GM18508 (cell line): ENCODE measurements around the gene IL17RA.
"Not testable (repeated sequence)": the region's sequence is repeated elsewhere in the genome, so short reads cannot be mapped to it uniquely, and the experiment has no call there.

ENCODE experiments used
- ATAC-seq: cut with Tn5 transposase; IDR thresholded peaks from one replicate; pipeline ENCODE4 v1.9.1; 2021; ENCODE audit warnings: moderate number of reproducible peaks; ENCODE audit not compliant: insufficient read depth, unreplicated experiment

The IL17RA gene

DNA sequence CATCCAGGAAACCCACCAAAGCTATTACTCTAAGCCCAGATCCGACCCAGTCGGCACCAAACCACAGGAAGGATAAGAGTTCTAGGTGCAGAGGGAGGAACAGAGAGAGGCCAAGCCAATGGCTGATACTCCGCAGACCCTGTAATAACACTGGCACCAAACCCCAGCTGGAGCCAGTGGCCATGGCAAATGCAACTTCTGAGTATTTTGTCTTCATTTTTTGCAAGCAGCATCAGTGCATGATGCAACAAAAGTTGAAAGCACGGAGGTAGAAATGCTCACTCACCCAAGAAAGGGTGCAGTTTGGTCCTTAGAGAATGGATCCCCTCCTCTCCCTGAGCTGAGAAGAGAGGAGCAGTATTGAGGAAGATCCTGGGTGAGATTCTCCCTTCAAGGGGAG is 33.5 kb downstream of the IL17RA start:
- ATAC-seq, result no peak

DNA sequence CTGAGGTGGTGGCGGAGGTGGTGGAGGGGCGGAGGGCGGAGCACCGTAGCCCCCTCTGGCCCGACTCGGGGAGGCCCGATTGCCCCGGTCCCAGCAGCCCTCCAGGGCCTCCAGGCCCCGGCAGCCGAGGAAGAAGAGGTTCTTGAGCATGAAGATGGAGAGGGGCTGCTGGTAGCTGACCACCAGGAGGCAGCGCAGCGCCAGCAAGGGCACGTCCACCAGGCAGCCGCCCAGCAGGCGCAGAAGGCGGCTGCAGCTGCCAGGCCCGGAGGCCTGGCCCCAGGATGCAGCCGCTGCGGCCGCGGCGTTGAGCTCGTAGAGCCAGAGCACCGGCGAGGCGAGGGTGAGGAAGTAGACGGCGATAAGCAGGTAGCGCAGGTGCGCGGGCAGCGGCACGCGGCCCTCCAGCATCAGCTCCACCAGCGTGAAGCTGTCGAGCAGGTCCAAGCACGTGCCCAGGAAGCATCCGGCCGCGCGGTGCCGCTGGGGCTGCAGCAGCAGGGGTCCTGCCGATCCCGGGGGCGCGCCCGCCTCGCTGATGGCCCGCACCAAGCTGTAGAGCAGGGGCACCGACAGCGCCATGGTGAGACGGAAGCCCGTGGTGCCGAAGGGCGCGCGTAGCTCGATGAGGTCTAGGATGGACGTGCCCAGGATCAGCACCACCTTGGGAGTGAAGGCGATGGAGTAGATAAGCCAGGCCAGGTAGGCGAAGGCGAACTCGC is 34.8 kb downstream of the IL17RA start:
- ATAC-seq, result no peak

DNA sequence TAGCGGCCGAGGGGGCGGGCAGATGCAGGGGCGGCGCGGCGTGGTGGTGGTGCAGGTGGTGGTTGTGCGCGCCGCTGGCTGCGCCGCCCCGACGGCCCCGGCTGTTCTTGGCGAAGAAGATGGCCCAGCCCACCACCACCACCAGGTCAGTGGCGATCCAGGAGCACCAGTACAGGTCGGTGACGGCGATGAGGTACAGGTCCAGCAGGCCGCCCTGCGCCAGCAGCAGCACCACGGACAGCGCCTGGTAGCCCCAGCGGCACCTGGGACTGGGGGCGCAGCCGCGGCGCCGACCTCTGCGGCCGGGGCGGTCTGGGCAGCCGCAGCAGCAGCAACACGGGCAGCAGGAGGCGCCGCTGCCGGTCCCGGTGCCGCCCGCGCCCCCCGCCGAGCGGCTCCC is 35.5 kb downstream of the IL17RA start:
- ATAC-seq, result no peak

DNA sequence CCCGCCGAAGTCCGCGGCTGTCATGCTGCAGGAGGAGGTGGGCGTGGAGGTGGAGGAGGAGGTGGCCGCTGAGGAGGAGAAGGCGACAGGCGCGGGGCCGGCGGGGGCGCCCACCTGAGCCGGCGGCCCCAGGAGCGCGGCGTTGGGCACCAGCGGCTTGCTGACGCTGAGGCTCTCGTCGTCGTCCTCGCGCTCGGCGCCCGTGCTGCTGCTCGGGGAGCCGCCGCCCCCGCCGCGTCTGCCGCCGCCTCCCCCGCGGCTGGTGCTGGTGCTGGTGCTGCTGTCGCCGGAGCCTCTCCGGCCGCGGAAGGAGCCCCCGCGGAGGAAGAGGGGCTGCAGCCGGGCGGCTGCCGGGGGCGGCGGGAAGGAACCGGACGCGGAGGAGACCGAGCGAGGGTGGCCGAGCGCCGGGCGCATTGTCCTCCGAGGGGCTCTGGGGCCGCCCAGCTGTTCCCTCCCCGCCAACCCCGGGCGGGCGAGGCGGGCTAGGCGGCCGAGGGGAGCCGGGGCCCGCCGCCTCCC is 36.0 kb downstream of the IL17RA start:
- no peak for ATAC-seq

DNA sequence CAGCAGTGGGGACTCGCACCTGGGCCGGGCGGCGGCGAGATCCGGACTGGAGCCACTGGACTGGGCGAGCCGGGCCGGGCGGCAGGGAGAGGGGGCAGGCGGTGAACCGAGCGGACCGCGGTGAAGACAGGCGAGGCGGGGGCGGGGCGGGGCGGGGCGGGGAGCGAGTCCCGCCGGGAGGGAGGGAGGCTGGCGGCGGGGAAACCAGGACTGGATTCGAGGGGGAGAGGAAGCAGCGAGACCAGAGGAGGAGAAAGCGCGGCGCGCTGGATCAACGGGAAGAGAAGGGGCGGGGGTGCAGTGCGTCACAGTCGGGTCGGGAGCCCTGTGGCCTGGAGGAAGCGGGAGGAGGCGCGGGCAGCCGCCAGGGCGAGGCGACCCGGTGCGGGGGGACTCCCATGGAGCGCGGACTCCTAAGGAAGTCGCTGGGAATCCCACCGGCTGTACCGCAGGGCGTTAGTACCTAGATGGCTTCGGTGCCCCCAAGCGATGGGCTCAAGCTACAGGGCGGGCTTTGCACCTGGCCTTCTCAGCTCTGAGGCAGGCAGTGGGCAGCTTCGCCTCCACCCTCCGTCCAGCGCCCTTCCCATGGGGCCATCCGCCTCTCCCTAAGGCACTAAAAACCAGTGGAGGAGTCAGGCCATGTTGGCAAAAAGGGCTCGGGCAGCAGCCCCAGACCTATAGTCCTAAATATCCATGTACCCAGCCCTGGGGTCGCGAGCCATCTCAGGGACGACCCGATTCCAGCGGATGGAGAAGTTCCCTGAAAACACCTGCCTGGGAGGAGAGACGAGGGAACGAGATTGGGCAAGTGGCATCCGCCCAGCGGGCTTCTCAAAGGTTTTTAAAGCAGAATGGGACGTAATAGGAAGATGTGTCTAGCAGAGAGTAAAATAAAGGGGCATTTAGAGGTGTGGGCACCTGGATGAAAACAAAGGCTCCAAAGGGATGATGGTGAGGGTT is 36.7 kb downstream of the IL17RA start, which contains the start of gene TMEM121B:
Gene TMEM121B, minus strand, starts transcription at position 128 of the 963 bp plus-strand sequence. CDS start 233 bp downstream, outside the sequence.
- no peak for ATAC-seq

DNA sequence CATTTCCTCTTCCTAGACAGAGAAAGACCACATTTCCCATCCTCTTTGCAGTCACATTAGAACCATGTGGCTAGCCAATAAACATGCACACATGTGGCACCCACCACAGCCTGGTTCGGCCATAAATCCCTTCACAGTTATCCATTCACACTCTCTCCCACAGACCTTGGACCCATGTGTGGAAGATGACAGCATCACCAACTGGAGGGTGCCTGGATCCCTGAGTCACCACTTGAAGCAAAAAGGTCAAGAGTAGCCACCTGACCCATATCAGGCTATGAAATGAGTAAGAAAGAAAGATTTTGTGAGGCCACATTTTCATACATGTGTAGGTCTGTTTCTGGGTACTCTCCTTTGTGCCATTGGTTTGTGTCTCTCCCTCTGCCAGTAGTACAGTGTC is 45.4 kb downstream of the IL17RA start:
- ATAC-seq, result no peak

GRCh38 chr22:17131686-17132085 is 46.9 kb downstream of the IL17RA start:
- ATAC-seq, result no peak

GRCh38 chr22:17132112-17132511 is 47.3 kb downstream of the IL17RA start:
- ATAC-seq, result no peak

- no peak for ATAC-seq
Observed at GRCh38 chr22:17133137-17133536, 48.3 kb downstream of the IL17RA start.

DNA sequence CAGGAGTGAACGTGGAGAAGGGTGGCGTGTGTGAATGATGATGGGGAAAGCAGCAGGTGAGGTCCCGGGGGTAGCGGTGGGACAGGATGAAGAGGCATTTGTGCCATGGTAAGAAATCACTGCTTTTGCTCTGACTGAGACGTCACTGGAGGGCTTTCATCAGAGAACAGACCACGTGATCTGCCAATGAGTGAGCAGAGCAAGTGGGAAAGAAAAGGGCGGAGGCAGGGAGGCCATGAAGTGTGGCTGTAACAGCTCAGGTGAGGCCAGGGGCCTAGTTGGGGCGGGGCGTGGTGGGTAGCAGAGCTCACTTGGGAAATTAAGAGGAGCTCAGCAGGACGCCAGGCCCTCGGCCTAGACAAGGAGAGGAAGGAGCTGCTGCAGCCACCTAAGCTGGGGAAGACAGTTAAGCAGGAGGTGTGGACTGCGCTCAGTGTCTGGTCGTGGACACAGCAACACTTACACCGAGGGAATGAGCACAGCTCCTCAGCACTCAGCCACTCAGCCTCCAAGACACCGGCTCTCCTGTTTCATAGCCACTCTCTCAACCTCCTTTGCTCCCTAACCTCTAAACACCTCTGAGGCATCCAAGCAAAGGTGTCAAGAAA is 50.5 kb downstream of the IL17RA start:
- ATAC-seq, result no peak

DNA sequence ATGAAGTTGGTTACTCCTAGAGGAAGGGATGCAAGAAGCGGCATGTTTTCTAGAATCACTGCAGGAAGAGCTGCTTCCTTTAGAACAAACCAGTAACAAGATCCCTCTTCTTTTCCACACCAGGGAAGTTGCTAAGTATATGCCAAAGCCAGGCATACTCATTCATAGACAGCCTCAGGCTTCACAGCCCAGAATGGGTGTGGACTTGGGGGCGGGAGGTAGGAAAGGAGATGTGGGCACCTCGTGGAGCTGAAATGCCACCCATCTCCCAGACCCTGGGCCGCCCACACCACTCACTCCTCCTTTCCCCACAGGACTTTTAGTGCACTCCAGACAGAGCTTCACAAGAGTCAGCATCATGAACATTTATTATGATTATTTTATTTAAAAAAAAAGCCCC is 52.4 kb downstream of the IL17RA start:
- ATAC-seq, result no peak

DNA sequence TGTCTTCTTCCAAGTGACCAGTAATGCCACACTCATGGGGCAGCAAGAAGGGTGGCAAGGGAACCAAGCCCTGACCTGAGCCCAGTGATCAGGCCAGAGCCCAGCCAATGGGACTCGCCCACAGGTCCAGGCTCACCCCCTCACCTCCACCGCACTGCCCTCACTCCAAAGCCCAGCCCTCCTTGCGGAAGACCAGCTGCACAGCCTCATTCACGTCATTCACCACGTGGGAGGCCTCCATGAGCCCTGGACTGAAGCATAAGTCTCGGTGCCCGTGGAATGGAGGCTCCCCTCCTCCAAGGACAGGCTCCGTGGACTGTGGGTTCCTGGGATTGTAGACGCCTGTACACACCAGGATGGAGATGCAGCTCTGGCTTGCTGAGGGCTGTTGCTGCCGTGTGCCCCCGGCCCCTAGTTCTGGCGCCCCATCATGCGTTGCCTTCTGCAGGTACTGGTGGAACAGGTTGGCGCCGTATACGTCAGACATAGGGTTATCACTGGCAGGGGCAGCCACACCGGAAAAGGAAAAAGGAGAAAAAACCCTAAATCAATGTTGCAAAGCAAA is 53.1 kb downstream of the IL17RA start:
- ATAC-seq, result no peak

- no peak for ATAC-seq
Observed at GRCh38 chr22:17138513-17138912, 53.7 kb downstream of the IL17RA start.

- no peak for ATAC-seq
Observed at GRCh38 chr22:17140022-17140421, 55.2 kb downstream of the IL17RA start.

- no peak for ATAC-seq
Observed at GRCh38 chr22:17140826-17141766, 56.3 kb downstream of the IL17RA start.

DNA sequence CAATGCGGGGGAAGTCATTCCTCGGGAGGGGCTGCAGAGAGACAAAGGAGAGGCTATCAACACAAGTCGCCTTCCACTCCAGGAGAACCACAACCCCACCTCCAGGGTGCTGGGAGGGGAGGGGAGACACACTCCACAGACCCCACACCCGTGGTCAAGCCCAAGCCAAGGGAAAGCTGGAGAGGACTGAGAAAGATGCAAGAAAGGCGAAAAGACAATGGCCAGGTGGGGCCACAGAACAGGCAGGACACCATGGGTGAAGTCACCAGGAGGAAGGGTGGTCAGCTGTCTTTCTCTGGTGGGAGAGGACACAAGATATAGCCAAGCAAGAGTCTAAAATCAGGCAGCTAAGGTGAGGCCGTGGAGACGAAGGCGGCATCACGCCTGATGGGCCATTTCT is 58.3 kb downstream of the IL17RA start:
- no peak for ATAC-seq

GRCh38 chr22:17143826-17144225 is 59.0 kb downstream of the IL17RA start:
- ATAC-seq, result no peak

- ATAC-seq, result no peak
Observed at GRCh38 chr22:17145021-17145680, 60.4 kb downstream of the IL17RA start.

DNA sequence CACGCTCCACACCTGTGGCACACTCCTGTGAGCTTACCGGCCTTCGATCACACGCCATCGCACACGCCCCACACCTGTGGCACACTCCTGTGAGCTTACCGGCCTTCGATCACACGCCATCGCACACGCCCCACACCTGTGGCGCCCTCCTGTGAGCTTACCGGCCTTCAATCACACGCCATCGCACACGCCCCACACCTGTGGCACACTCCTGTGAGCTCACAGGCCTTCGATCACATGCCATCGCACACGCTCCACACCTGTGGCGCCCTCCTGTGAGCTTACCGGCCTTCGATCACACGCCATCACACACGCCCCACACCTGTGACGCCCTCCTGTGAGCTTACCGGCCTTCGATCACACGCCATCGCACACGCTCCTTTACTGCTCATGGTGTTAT is 62.7 kb downstream of the IL17RA start:
- not testable (repeated sequence) for ATAC-seq
